Measurements from ENCODE around the gene BCL11B. TPM values are rescaled to one million over a fixed set of nuclear protein-coding genes. Genes with fewer than 3 reads are reported as not detected.
A peak's percentile ranks its signal among the peaks of the same experiment; 100 is the strongest.

Gene BCL11B
- total and polyA plus RNA-seq, 5 donors from 2014 or later = 5.3 to 210 (median 5.6) TPM

GRCh38 chr14:99143793-99144192 lies 128.2 kb downstream of the BCL11B start:
- peaks cover 0 to 2% (median 0%) of the 10 kb centered on the region in 7 donors for H3K9me3 Mint-ChIP-seq
- H3K27me3 Mint-ChIP-seq = no peaks in the 10 kb centered on the region
- H3K4me1 ChIP-seq (ENCODE audit: control insufficient read depth, insufficient read depth, low read length, poor library complexity, severe bottlenecking) = no peaks in the 10 kb centered on the region
- no peaks in the 10 kb centered on the region for H3K36me3 ChIP-seq (ENCODE audit: control insufficient read depth, insufficient read depth, low read length)
- no peak overlapping the region for H3K27ac Mint-ChIP-seq
- no peak overlapping the region for H3K27ac ChIP-seq (ENCODE audit: insufficient read depth, low read length, poor library complexity, severe bottlenecking)
- no peak overlapping the region for H3K4me3 Mint-ChIP-seq
- peaks cover 0 to 14% (median 3%) of the 10 kb centered on the region in 4 donors for H3K4me1 Mint-ChIP-seq
- ATAC-seq (ENCODE audit: low read depth in 2 of 2) (no peak), DNase-seq (no peak)
- no peak overlapping the region for H3K4me3 ChIP-seq (ENCODE audit: low read depth, low read length)
- H3K27me3 ChIP-seq (ENCODE audit: control insufficient read depth, insufficient read depth, low read length) = no peaks in the 10 kb centered on the region
- H3K36me3 Mint-ChIP-seq = peaks cover 4% of the 10 kb centered on the region
- no peaks in the 10 kb centered on the region for H3K9me3 ChIP-seq (ENCODE audit: control insufficient read depth in 2 of 2, low read length in 2 of 2)

DNA sequence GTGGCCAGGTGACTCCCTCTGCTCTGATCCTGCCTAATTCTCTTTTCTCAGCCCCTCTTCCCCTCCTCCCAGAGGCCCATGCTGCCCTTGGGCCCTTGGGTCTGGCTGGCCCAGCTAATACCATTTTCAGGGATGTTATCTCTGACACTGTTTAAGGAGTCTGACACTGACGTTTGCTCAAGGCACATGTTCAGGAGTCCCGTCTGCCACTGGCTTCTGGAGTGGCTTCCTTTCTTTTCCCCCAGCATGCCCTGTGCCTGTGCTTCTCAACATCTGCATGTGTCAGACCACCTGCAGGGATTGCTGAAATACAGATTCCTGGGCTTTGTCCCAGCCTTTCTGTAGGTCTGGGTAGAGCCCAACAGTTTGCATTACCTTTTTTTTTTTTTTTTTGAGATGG lies 128.9 kb downstream of the BCL11B start:
- no peak overlapping the region for H3K4me3 ChIP-seq (ENCODE audit: low read depth, low read length)
- Mint-ChIP-seq H3K4me3 (no peak overlapping the region), H3K36me3 (peaks cover 4% of the 10 kb centered on the region), H3K27ac (no peak overlapping the region), H3K9me3 (peaks cover 0 to 2% (median 0%) of the 10 kb centered on the region in 7 donors), H3K27me3 (no peaks in the 10 kb centered on the region), H3K4me1 (peaks cover 0 to 18% (median 6%) of the 10 kb centered on the region in 4 donors)
- H3K27ac ChIP-seq (ENCODE audit: insufficient read depth, low read length, poor library complexity, severe bottlenecking) = no peak overlapping the region
- H3K27me3 ChIP-seq (ENCODE audit: control insufficient read depth, insufficient read depth, low read length) = no peaks in the 10 kb centered on the region
- DNase-seq (no peak), ATAC-seq (ENCODE audit: low read depth in 2 of 2) (no peak)
- no peaks in the 10 kb centered on the region for H3K9me3 ChIP-seq (ENCODE audit: control insufficient read depth in 2 of 2, low read length in 2 of 2)
- no peaks in the 10 kb centered on the region for H3K4me1 ChIP-seq (ENCODE audit: control insufficient read depth, insufficient read depth, low read length, poor library complexity, severe bottlenecking)
- no peaks in the 10 kb centered on the region for H3K36me3 ChIP-seq (ENCODE audit: control insufficient read depth, insufficient read depth, low read length)

- H3K4me1 Mint-ChIP-seq = peaks cover 0 to 19% (median 9%) of the 10 kb centered on the region in 4 donors
- no peaks in the 10 kb centered on the region for H3K4me1 ChIP-seq (ENCODE audit: control insufficient read depth, insufficient read depth, low read length, poor library complexity, severe bottlenecking)
- peaks cover 1% of the 10 kb centered on the region for H3K36me3 ChIP-seq (ENCODE audit: control insufficient read depth, insufficient read depth, low read length)
- H3K9me3 Mint-ChIP-seq = peaks cover 0 to 2% (median 0%) of the 10 kb centered on the region in 7 donors
- no peaks in the 10 kb centered on the region for H3K27me3 Mint-ChIP-seq
- H3K4me3 ChIP-seq (ENCODE audit: low read depth, low read length) = no peak overlapping the region
- no peak overlapping the region for H3K27ac ChIP-seq (ENCODE audit: insufficient read depth, low read length, poor library complexity, severe bottlenecking)
- DNase-seq (no peak), ATAC-seq (ENCODE audit: low read depth in 2 of 2) (no peak)
- H3K9me3 ChIP-seq (ENCODE audit: control insufficient read depth in 2 of 2, low read length in 2 of 2) = no peaks in the 10 kb centered on the region
- H3K36me3 Mint-ChIP-seq = peaks cover 4% of the 10 kb centered on the region
- no peak overlapping the region for H3K27ac Mint-ChIP-seq
- no peak overlapping the region for H3K4me3 Mint-ChIP-seq
- no peaks in the 10 kb centered on the region for H3K27me3 ChIP-seq (ENCODE audit: control insufficient read depth, insufficient read depth, low read length)
Measured at GRCh38 chr14:99141236-99141635, 130.8 kb downstream of the BCL11B start.

DNA sequence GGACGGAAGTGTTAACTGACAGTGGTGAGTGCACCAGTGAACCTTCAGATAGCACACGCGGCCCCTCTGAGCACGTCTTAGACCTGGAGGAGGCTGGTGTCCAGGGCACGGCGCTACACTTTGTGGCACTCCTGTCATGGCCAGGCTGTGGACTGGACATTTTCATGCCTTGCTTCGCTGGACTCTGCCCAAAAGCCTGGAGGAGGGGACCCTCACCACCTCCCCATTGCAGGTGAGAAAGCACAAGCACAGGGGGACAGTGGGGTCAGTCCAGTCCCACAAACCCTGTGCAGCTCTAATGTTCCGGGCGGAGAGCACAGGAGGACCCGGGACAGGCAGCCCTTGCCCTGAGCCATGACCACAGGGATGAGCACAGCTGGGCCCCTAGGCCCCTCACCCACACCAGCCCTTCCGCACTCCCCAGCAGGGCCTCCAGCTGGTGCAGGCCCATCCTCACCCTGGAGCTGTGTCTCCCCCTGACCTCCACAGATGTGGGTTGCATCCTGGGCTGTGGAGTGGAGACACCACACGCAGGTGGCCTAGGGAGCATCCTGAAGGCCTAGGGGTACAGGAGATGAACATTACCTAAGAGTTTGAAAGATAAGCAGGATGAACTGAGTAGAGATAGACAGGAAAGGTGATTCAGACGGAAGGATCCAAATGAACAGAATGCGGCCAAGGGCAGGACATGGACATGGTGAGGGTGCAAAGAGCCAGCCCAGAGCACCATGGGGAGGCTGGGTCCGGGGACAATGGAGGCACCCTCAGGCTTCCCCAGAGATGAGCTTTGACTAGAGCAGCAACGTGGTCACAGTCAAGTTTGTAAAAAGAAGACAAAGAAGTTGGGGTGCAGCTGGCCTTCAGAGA lies 132.8 kb downstream of the BCL11B start:
- Histone ChIP-seq H3K36me3 (ENCODE audit: control insufficient read depth, insufficient read depth, low read length) (peaks cover 4% of the 10 kb centered on the region), H3K9me3 (ENCODE audit: control insufficient read depth in 2 of 2, low read length in 2 of 2) (no peaks in the 10 kb centered on the region), H3K27me3 (ENCODE audit: control insufficient read depth, insufficient read depth, low read length) (no peaks in the 10 kb centered on the region), H3K4me1 (ENCODE audit: control insufficient read depth, insufficient read depth, low read length, poor library complexity, severe bottlenecking) (no peaks in the 10 kb centered on the region), H3K27ac (ENCODE audit: insufficient read depth, low read length, poor library complexity, severe bottlenecking) (no peak overlapping the region), H3K4me3 (ENCODE audit: low read depth, low read length) (no peak overlapping the region)
- DNase-seq (no peak), ATAC-seq (ENCODE audit: low read depth in 2 of 2) (no peak)
- H3K27ac Mint-ChIP-seq = no peak overlapping the region
- peaks cover 0 to 19% (median 11%) of the 10 kb centered on the region in 4 donors for H3K4me1 Mint-ChIP-seq
- H3K4me3 Mint-ChIP-seq = no peak overlapping the region
- H3K36me3 Mint-ChIP-seq = peaks cover 8% of the 10 kb centered on the region
- H3K27me3 Mint-ChIP-seq = no peaks in the 10 kb centered on the region
- H3K9me3 Mint-ChIP-seq = peaks cover 0 to 2% (median 0%) of the 10 kb centered on the region in 7 donors

- Mint-ChIP-seq H3K36me3 (peaks cover 11% of the 10 kb centered on the region), H3K27ac (peak overlapping the region; percentile 30 to 70 (median 45)), H3K4me3 (peak overlapping the region in 2 of 4 donors; percentile 39 to 48), H3K27me3 (no peaks in the 10 kb centered on the region), H3K4me1 (peaks cover 0 to 17% (median 9%) of the 10 kb centered on the region in 4 donors), H3K9me3 (peaks cover 0 to 2% (median 0%) of the 10 kb centered on the region in 7 donors)
- Histone ChIP-seq H3K4me1 (ENCODE audit: control insufficient read depth, insufficient read depth, low read length, poor library complexity, severe bottlenecking) (no peaks in the 10 kb centered on the region), H3K27me3 (ENCODE audit: control insufficient read depth, insufficient read depth, low read length) (no peaks in the 10 kb centered on the region), H3K9me3 (ENCODE audit: control insufficient read depth in 2 of 2, low read length in 2 of 2) (no peaks in the 10 kb centered on the region), H3K4me3 (ENCODE audit: low read depth, low read length) (no peak overlapping the region), H3K27ac (ENCODE audit: insufficient read depth, low read length, poor library complexity, severe bottlenecking) (no peak overlapping the region), H3K36me3 (ENCODE audit: control insufficient read depth, insufficient read depth, low read length) (peaks cover 4% of the 10 kb centered on the region)
- no peak for ATAC-seq (ENCODE audit: low read depth in 2 of 2)
- DNase-seq = peak in 2 of 3 donors; percentile 15 to 36
Measured at GRCh38 chr14:99137913-99138571, 134.0 kb downstream of the BCL11B start.

GRCh38 chr14:99137001-99137700 lies 134.8 kb downstream of the BCL11B start:
- peaks cover 0 to 17% (median 9%) of the 10 kb centered on the region in 4 donors for H3K4me1 Mint-ChIP-seq
- H3K27ac Mint-ChIP-seq = peak overlapping the region in 1 of 3 donors; percentile 63
- H3K9me3 ChIP-seq (ENCODE audit: control insufficient read depth in 2 of 2, low read length in 2 of 2) = no peaks in the 10 kb centered on the region
- ATAC-seq (ENCODE audit: low read depth in 2 of 2) = no peak
- H3K27me3 ChIP-seq (ENCODE audit: control insufficient read depth, insufficient read depth, low read length) = no peaks in the 10 kb centered on the region
- no peaks in the 10 kb centered on the region for H3K4me1 ChIP-seq (ENCODE audit: control insufficient read depth, insufficient read depth, low read length, poor library complexity, severe bottlenecking)
- peaks cover 0 to 2% (median 0%) of the 10 kb centered on the region in 7 donors for H3K9me3 Mint-ChIP-seq
- no peak overlapping the region for H3K4me3 ChIP-seq (ENCODE audit: low read depth, low read length)
- H3K4me3 Mint-ChIP-seq = no peak overlapping the region
- H3K27ac ChIP-seq (ENCODE audit: insufficient read depth, low read length, poor library complexity, severe bottlenecking) = no peak overlapping the region
- peaks cover 4% of the 10 kb centered on the region for H3K36me3 ChIP-seq (ENCODE audit: control insufficient read depth, insufficient read depth, low read length)
- no peak for DNase-seq
- no peaks in the 10 kb centered on the region for H3K27me3 Mint-ChIP-seq
- H3K36me3 Mint-ChIP-seq = peaks cover 11% of the 10 kb centered on the region

DNA sequence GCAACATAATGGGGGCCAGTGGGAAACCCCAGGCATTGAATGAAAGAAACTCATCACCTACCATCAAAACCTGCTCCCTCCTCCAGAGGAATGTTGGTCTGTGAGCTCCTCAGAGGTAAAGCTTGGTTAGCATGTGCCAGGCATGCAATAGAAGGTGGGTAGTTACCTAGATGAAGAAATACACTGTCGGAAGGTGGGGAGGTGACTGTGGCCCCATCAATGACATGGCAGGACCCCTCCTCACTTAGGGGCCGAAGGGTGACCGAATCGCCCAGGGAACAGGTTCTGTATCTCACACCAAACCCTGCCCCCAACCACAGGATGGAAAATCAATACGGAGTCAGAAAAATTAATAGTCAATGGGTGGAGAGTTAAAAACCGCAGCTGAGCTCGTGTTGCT lies 135.6 kb downstream of the BCL11B start:
- Mint-ChIP-seq H3K4me1 (peaks cover 0 to 17% (median 7%) of the 10 kb centered on the region in 4 donors), H3K4me3 (no peak overlapping the region), H3K36me3 (peaks cover 11% of the 10 kb centered on the region), H3K9me3 (peaks cover 0 to 2% (median 0%) of the 10 kb centered on the region in 7 donors), H3K27ac (no peak overlapping the region), H3K27me3 (no peaks in the 10 kb centered on the region)
- DNase-seq (no peak), ATAC-seq (ENCODE audit: low read depth in 2 of 2) (no peak)
- H3K36me3 ChIP-seq (ENCODE audit: control insufficient read depth, insufficient read depth, low read length) = peaks cover 4% of the 10 kb centered on the region
- no peaks in the 10 kb centered on the region for H3K9me3 ChIP-seq (ENCODE audit: control insufficient read depth in 2 of 2, low read length in 2 of 2)
- no peaks in the 10 kb centered on the region for H3K27me3 ChIP-seq (ENCODE audit: control insufficient read depth, insufficient read depth, low read length)
- H3K4me3 ChIP-seq (ENCODE audit: low read depth, low read length) = no peak overlapping the region
- H3K4me1 ChIP-seq (ENCODE audit: control insufficient read depth, insufficient read depth, low read length, poor library complexity, severe bottlenecking) = no peaks in the 10 kb centered on the region
- H3K27ac ChIP-seq (ENCODE audit: insufficient read depth, low read length, poor library complexity, severe bottlenecking) = no peak overlapping the region
